Measurements from ENCODE around the gene BIRC6. TPM values are rescaled to one million over a fixed set of nuclear protein-coding genes. Genes with fewer than 3 reads are reported as not detected.

Gene BIRC6
- total RNA-seq, 1 donor from 2014 or later = 82.4 TPM

DNA sequence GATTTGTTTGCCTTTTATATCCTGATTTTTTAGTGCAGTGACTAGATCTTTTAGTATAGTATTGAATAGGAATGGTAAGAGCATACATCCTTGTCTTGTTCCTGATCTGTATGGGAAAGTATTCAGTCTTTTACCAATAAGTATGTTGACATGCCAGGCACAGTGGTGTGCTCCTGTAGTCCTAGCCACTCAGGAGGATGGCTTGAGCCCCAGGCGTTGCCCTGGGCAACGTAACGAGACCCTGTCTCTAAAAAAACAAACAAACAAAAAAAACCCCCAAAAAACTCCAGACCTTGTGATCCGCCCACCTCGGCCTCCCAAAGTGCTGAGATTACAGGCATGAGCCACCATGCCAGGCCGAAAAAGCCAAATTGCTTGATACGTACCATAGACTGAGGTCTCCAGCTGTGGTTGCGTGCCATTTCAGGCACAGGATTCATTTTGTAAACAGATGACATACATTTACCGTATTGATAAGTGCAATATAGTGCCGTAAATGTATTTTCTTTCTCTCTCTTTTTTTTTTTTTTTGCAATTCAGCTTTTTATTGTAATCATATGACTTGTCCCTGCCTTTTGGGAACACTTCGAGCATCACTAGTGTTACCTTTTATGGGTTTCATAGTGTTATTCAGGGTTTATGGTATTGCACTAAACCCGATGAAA is 18.5 kb downstream of the BIRC6 start:
- Mint-ChIP-seq H3K27ac (no peak overlapping the region), H3K36me3 (peaks cover 10% of the 10 kb centered on the region), H3K4me1 (ENCODE audit: unreplicated experiment) (peaks cover 10% of the 10 kb centered on the region)

DNA sequence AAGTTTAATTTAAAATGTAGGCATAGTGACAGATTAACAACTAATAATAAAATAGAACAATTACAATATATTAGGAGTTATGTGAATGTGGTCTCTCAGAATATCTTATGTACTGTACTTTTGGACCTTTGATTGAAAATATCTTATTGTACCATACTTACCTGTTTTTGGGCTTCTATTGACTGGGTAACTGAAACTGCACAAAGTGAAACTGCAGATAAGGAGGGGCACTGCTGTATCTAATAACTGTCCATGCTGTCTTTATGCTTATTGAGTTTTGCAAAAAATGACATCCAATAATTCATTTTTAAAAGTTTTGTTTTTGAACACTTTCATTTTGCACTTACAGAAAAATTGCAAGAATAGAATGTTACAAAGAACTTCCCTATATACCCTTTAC is 19.9 kb downstream of the BIRC6 start:
- DNase-seq (ENCODE audit: extremely low spot score, unreplicated experiment) = no peak
- Mint-ChIP-seq H3K36me3 (peaks cover 12% of the 10 kb centered on the region), H3K27me3 (no peaks in the 10 kb centered on the region), H3K4me1 (ENCODE audit: unreplicated experiment) (peaks cover 10% of the 10 kb centered on the region), H3K27ac (no peak overlapping the region), H3K9me3 (peaks cover 5% of the 10 kb centered on the region), H3K4me3 (no peak overlapping the region)
- TF ChIP-seq CTCF (conservative IDR thresholded peaks at IDR 0.05) = no peak

More for the DNA sequence above, 18.5 kb downstream of the BIRC6 start:
- TF ChIP-seq CTCF (conservative IDR thresholded peaks at IDR 0.05) = no peak
- H3K9me3 Mint-ChIP-seq = peaks cover 5% of the 10 kb centered on the region
- H3K4me3 Mint-ChIP-seq = no peak overlapping the region
- DNase-seq (ENCODE audit: extremely low spot score, unreplicated experiment) = no peak
- no peaks in the 10 kb centered on the region for H3K27me3 Mint-ChIP-seq

GRCh38 chr2:32377928-32378327 is 21.1 kb downstream of the BIRC6 start:
- H3K27ac Mint-ChIP-seq = no peak overlapping the region

GRCh38 chr2:32379352-32379751 is 22.5 kb downstream of the BIRC6 start:
- Mint-ChIP-seq H3K9me3 (no peaks in the 10 kb centered on the region), H3K4me3 (no peak overlapping the region), H3K4me1 (ENCODE audit: unreplicated experiment) (peaks cover 5% of the 10 kb centered on the region), H3K36me3 (peaks cover 8% of the 10 kb centered on the region), H3K27me3 (no peaks in the 10 kb centered on the region), H3K27ac (no peak overlapping the region)
- no peak for TF ChIP-seq CTCF (conservative IDR thresholded peaks at IDR 0.05)
- DNase-seq (ENCODE audit: extremely low spot score, unreplicated experiment) = no peak

More at GRCh38 chr2:32377928-32378327, 21.1 kb downstream of the BIRC6 start:
- peaks cover 5% of the 10 kb centered on the region for H3K9me3 Mint-ChIP-seq
- peaks cover 15% of the 10 kb centered on the region for H3K36me3 Mint-ChIP-seq
- no peak for DNase-seq (ENCODE audit: extremely low spot score, unreplicated experiment)
- TF ChIP-seq CTCF (conservative IDR thresholded peaks at IDR 0.05) = no peak
- no peak overlapping the region for H3K4me3 Mint-ChIP-seq
- peaks cover 10% of the 10 kb centered on the region for H3K4me1 Mint-ChIP-seq (ENCODE audit: unreplicated experiment)
- no peaks in the 10 kb centered on the region for H3K27me3 Mint-ChIP-seq

DNA sequence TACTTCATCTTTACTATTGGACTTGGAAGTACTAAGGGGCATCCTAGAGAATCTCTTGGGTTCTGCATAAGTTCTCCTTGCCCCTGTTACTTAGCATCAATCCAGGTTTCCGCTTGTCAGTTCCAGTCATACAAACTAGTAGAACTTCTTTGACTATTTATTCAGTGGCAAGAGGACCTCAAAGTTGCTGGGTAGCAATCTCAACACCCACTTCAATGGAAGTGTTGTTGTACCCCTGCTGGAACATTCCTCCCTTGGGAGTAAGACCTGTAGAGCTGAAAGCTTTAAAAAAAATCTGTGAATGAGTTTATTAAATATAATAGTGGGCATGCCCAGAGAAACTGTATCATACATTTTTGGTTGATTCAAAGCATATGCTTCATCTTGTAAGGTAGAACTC is 27.0 kb downstream of the BIRC6 start:
- Mint-ChIP-seq H3K36me3 (peaks cover 26% of the 10 kb centered on the region), H3K4me1 (ENCODE audit: unreplicated experiment) (peaks cover 5% of the 10 kb centered on the region), H3K27ac (no peak overlapping the region), H3K4me3 (no peak overlapping the region), H3K27me3 (no peaks in the 10 kb centered on the region), H3K9me3 (no peaks in the 10 kb centered on the region)
- TF ChIP-seq CTCF (conservative IDR thresholded peaks at IDR 0.05) = no peak
- no peak for DNase-seq (ENCODE audit: extremely low spot score, unreplicated experiment)
